NCI-H226 (cell line): ENCODE measurements around the gene NME7.
"Not testable (repeated sequence)": the region's sequence is repeated elsewhere in the genome, so short reads cannot be mapped to it uniquely, and the experiment has no call there.

Experiments used
- DNase-seq: peaks from one replicate; pipeline ENCODE4 v3.0.0-alpha.2; 2015

NME7 gene

DNA sequence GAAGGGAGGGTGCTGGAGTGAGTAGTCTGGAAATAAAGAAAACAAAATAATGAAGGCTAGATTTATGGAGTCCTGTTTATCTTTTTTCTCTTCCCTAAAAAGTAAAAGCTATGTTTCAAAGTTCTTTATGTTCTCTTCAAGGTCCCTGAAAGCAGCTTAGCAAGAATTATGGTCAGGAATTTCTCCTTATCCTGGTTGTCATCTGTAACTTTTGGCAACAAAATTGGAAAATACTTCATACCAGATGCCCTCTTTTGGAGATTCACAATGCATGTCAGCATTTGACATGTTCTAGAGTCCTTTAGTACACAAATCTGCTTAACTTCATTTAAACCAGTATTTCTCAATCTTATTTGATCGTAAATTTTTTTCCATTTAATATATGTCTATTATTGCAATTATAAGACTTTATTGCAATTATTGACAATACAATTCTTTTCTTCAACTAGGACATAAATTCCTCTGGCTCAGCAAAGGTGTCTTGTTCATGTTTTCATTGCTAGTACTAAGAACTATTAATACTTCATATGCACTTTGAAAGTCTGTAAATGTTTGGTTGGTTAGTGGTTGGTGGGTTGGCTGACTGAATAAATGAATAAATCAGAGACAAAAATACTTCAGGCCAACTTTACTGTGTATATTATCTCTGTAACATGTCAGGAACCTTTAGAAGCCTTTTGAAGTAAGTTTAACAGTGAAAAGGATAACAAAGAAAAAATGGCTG is 159.6 kb downstream of the NME7 start:
- no peak for DNase-seq

DNA sequence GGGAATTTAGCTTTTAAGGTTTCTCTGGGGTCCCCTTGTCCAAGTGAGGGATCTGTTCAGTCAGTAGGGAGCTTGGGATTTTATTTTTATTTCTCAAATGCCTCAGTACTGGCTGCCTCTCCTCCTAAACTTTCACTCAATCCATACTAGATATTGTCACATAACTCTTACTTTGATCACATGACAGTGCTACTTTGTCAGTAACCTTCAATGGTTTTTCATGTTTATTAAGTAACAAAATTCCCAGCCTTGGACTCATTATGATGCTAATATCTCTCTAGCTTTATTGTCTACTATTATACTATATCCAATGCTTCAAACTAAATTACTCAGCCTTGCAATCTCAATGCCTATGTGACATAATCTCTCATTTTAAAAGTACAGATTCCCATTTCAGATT is 163.4 kb downstream of the NME7 start:
- no peak for DNase-seq

DNA sequence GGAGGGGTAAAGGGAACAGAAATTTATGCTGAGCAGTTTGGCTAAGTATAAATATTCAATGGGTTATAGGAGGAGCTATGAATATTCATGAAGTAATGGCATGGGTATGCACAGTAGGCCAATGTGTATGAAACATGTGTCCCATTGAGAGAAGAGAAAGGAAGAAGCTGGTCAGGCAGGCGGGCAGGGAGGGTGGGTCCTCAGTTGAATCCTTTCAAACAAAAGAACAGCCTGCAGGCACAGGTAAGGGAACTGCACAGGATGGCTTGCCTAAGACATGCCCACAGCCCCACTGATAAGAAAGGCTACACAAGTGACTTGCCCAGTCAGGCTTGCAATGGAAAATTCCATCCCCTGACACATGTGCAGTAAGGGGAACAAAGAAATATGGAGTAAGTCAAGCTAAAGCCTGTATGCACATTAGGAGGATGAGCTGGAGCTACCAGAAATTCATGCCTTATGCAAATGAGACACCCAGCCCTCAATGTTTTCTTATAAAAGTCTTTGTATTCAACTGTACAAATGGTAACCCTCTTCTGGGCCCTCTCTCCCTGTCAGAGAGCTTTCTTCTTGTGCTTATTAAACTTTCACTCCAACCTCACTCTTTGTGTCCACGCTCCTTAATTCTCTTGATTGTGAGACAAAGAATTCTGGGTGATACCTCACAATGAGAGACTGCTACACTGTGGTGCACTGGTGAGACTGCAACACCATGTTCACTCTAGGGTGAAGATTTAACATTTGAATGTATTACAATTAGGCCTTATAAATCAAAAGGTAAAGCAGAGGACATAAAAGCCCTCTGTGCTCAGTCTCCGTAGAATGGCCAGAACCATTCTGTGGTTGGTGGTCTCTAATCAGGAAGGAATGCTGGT is 164.6 kb downstream of the NME7 start:
- DNase-seq = no peak

- peak; percentile 13 for DNase-seq
Measured at GRCh38 chr1:169201084-169201619, 166.4 kb downstream of the NME7 start.

DNA sequence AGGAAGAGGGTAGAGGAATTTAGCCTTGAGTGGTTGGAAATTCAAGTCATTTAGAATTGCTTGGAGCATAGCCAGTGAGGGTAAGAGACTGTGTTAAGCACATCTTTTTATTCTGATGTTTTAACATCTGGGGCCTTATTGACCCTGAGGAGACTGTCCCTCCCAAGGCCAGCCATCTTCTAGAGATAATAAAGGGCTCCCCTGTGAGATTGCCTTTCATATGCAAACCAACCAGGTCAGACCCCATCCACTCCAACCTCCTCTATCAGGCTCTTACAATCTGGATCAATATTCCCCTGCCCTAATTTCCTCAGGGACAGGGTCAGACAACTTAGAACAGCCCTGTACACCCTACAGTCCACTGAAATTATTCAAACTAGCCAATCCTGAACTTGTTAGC is 167.3 kb downstream of the NME7 start:
- no peak for DNase-seq

DNA sequence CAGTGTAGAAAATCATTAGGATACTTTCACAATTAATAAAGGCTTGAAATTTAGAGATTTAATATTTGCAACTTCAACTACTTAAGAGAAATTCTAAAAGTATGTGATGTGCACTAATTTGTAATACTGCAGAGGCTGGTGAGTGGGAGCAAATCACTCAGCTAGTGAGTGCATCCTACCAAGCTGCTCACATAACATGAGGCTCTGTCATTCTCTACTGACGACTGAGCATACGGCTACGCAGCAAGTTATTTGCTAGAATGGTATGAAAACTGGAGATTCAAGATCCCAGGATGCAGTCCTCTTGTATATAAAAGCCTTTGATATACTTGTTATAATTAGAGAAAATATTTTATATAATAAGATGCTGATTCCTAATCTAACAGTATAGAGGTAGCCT is 171.0 kb downstream of the NME7 start:
- DNase-seq = no peak

GRCh38 chr1:169196161-169196560 is 171.4 kb downstream of the NME7 start:
- no peak for DNase-seq

DNA sequence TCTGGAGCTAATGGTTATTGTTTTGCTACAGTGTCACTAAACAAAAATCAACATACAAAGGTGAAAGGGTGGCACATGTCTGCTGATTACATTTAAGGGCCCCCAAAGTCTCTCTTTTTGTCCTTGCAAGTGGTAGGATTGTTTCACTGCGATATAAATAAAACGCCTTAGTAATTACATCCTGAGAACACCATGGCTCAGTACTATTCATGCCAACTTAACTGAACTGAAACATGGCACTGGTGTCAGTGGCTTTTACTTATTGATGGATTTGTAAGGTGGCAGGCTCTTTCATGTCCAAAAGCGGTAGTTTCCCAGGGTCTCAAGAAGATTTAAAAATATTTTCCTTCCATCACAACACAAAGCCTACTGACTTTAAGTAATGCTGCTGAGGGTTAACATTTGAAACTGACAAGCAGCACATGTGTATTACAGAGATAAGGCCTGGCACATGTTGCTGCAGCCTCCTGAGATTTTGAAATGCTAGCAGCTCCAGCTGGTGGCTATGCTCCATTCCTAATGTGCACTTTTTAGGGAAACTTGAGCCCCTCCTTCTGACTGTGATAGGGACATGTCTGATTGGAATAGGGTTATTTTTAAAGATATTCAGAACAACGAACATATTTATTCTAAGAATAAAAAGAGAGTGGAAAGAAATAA is 174.3 kb downstream of the NME7 start:
- no peak for DNase-seq

GRCh38 chr1:169186106-169186505 is 181.5 kb downstream of the NME7 start:
- DNase-seq = no peak

DNA sequence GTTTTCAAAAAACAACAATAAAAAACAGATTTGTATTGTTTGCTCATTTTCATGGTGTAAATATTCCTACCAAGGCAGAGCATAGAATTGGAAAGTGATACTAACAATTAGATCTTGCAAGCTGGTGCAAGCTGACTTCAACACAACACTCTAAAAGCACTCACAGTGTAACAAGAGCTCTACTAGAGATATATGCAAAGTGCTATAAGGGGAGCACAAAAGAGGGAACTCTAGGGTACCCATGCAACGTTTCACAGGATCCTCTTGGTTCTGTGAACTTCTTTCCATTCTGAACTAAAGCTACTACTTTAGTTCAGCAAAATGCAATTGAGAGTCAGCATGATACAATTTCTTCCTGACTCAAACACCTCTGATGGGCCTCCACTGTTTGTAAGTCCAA is 182.8 kb downstream of the NME7 start:
- DNase-seq = no peak

DNA sequence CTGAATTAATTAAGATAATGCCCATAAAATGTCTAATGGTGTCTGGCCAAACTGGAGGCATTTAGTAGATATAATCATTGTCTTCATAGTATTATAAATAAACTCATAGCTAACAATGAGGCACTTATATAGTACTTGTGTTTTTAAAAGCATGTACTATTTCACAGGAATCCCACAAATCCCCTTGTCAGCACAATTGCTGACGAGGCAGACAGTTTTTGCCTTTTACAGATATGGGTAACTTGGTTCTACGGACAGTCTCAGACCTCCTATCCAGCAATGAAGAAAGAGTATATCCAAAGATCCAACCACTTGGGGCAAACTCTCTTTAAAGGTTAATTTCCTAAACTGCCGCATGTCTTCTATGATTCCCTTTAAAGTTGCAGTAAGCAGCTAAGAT is 187.4 kb downstream of the NME7 start:
- no peak for DNase-seq

- not testable (repeated sequence) for DNase-seq
Measured at GRCh38 chr1:169179431-169179830, 188.2 kb downstream of the NME7 start.

DNA sequence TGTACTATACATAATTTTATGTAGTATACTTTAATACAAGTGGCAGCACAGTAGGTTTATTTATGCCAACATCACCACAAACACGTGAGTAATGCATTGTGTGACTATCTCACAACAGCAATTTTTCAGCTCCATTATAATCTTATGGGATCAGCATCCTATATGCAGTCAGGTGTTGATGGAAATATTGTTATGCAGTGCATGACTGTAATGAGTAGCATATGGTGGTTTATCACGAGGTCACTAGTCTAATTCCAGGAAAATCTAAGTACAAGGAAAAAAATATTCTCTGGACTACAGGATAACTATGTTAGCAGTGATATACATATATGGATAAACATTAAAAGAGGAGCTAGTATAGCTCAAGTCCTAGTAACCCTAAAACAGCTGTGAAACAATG is 192.1 kb downstream of the NME7 start:
- no peak for DNase-seq

GRCh38 chr1:169163059-169163458 is 204.5 kb downstream of the NME7 start:
- peak; percentile 21 for DNase-seq

- DNase-seq = no peak
Measured at GRCh38 chr1:169161496-169162194, 206.0 kb downstream of the NME7 start.

GRCh38 chr1:169160845-169161495 is 206.6 kb downstream of the NME7 start:
- no peak for DNase-seq

- DNase-seq = no peak
Measured at GRCh38 chr1:169156580-169156979, 211.0 kb downstream of the NME7 start.

GRCh38 chr1:169155675-169156074 is 211.9 kb downstream of the NME7 start:
- no peak for DNase-seq

DNA sequence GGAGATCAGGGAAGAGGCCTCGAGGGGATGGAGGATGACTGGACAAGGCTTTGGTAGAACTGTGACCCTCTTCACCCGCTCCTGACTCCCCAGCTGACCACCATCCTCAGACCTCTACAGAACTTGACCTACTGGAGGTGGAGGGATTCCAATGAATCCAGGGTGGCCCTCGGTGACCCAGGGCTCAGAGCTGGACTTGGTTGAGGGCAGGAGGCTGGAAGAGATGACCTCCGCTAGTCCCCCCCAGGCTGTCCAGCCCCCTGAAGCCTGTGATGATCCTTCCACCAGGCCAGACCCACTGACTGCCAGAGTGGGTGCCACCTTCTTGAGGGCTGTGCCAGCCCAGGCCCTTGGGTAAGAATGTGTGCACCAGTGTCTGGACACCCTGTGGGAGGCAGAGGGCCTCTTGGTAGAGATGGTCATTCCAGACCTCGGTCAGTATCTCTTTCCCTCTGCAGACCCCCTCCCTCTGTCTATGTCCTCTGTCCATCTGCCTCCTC is 216.2 kb downstream of the NME7 start:
- no peak for DNase-seq

DNA sequence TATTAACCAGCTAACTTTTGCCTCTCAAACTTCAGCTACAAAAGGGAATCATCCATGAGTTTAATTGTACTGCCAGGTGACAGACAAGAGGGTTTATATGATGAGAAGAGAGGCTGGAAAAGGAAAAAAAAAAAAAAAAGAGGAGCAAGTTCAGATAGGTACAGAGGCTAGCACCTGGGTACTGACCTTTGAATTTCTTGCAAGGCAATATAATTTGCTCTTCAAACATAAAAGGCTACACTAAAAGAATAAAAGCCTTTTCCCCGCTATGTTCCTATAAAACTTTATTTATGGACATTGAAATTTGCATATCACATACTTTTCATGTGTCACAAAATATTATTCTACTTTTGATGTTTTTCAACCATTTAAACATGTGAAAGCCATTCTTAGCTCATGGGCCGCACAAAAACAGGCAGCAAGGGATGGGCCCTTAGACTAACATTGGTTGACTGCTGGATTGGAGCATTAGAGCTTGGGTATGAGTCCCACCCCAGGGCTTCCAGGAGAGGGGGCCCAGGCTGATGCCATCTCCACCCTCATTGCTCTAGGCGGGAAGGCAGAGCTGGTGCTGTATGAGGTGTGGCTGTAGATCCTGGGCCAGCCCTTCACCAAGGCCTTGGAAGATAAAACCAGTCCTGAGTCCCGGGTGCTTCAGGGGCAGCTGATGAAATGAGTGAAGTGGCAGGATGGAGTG is 216.8 kb downstream of the NME7 start:
- DNase-seq = no peak

DNA sequence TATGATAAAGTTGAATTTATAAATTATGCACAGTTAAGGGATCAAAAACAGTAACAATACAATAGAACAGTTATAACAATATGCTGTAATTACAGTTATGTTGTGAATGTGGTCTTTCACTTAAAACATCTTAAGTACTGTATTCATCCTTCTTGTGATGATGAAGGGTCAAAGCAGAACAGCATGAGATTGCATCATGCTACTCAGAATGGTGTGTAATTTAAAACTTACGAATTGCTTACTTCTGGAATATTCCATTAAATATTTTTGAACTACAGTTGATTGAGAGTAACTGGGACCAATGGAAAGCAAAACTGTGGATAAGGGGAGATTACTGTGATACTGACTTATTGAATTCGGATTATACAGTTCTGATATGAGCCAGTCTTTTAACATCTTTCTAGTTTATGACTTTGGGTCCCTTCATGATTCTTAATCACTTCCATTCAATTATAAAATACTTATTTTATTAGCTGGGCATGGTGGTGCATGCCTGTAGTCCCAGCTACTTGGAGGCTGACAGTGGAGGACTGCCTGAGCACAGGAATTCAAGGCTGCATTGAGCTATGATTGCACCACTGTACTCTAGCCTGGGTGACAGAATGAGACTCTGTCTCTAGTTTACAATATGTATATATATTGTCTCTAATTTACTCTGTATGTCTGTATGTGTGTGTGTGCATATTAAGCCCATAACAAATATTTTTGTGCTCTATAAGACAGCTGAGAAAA is 217.9 kb downstream of the NME7 start:
- no peak for DNase-seq
